ENCODE results near the gene AGBL1.

AGBL1 gene

GRCh38 chr15:86066174-86066834 is 13.4 kb upstream of the AGBL1 start:
- Mint-ChIP-seq H3K4me3 (no peak overlapping the region), H3K36me3 (ENCODE audit: low read depth) (no peaks in the 10 kb centered on the region), H3K27me3 (ENCODE audit: low read depth) (peaks cover 13% of the 10 kb centered on the region), H3K9me3 (peaks cover 10% of the 10 kb centered on the region), H3K4me1 (peaks cover 11% of the 10 kb centered on the region), H3K27ac (no peak overlapping the region)
- no peak for TF ChIP-seq CTCF (IDR thresholded peaks at IDR 0.05; ENCODE audit: unreplicated experiment in 3 of 3)

GRCh38 chr15:86073281-86073680 is 6.4 kb upstream of the AGBL1 start:
- H3K27me3 Mint-ChIP-seq (ENCODE audit: low read depth), result no peaks in the 10 kb centered on the region
- H3K4me1 Mint-ChIP-seq, result peaks cover 7% of the 10 kb centered on the region

GRCh38 chr15:86076468-86076867 is 3.2 kb upstream of the AGBL1 start:
- Mint-ChIP-seq H3K4me3 (no peak overlapping the region), H3K36me3 (ENCODE audit: low read depth) (no peaks in the 10 kb centered on the region), H3K9me3 (peaks cover 2% of the 10 kb centered on the region), H3K27me3 (ENCODE audit: low read depth) (no peaks in the 10 kb centered on the region), H3K4me1 (peaks cover 7% of the 10 kb centered on the region), H3K27ac (no peak overlapping the region)
- no peak for TF ChIP-seq CTCF (IDR thresholded peaks at IDR 0.05; ENCODE audit: unreplicated experiment in 3 of 3)

More at GRCh38 chr15:86073281-86073680, 6.4 kb upstream of the AGBL1 start:
- peaks cover 6% of the 10 kb centered on the region for H3K9me3 Mint-ChIP-seq
- no peak overlapping the region for H3K27ac Mint-ChIP-seq
- no peak overlapping the region for H3K4me3 Mint-ChIP-seq
- no peak for TF ChIP-seq CTCF (IDR thresholded peaks at IDR 0.05; ENCODE audit: unreplicated experiment in 3 of 3)
- H3K36me3 Mint-ChIP-seq (ENCODE audit: low read depth), result no peaks in the 10 kb centered on the region

GRCh38 chr15:86077070-86077469 is 2.6 kb upstream of the AGBL1 start:
- TF ChIP-seq CTCF (IDR thresholded peaks at IDR 0.05; ENCODE audit: unreplicated experiment in 3 of 3), result no peak
- no peaks in the 10 kb centered on the region for H3K27me3 Mint-ChIP-seq (ENCODE audit: low read depth)
- no peak overlapping the region for H3K4me3 Mint-ChIP-seq
- H3K27ac Mint-ChIP-seq, result no peak overlapping the region
- peaks cover 7% of the 10 kb centered on the region for H3K4me1 Mint-ChIP-seq
- H3K36me3 Mint-ChIP-seq (ENCODE audit: low read depth), result no peaks in the 10 kb centered on the region
- H3K9me3 Mint-ChIP-seq, result no peaks in the 10 kb centered on the region

- no peak overlapping the region for H3K27ac Mint-ChIP-seq
- TF ChIP-seq CTCF (IDR thresholded peaks at IDR 0.05; ENCODE audit: unreplicated experiment in 3 of 3), result no peak
- H3K9me3 Mint-ChIP-seq, result no peaks in the 10 kb centered on the region
- peaks cover 5% of the 10 kb centered on the region for H3K27me3 Mint-ChIP-seq (ENCODE audit: low read depth)
- peaks cover 17% of the 10 kb centered on the region for H3K4me1 Mint-ChIP-seq
- no peaks in the 10 kb centered on the region for H3K36me3 Mint-ChIP-seq (ENCODE audit: low read depth)
- no peak overlapping the region for H3K4me3 Mint-ChIP-seq
These were observed 631 bp downstream of the AGBL1 start for GRCh38 chr15:86080302-86080701.

Measured in nephron (organoid).